Measurements from ENCODE around the gene SEL1L2.

Gene SEL1L2

DNA sequence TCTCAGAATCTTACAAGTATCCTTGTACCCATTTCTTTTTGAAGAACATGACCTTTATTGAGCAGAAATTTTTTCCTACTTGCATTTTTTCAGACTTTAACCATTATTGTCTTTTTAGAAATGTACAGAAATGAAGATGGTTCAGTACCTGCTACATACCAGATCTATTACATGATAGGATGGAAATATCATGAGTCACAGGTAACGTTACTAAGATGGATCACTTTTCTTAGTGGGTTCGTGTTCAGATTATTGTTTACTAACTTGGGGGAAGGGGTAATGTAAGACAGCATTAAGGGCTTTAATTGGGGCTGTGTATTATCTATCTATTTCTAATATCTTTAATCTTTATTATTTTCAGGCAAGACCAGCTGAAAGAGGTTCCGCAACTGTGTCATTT lies 173.7 kb downstream of the SEL1L2 start:
- no peak for DNase-seq (ENCODE audit: low read depth in 3 of 3)

DNA sequence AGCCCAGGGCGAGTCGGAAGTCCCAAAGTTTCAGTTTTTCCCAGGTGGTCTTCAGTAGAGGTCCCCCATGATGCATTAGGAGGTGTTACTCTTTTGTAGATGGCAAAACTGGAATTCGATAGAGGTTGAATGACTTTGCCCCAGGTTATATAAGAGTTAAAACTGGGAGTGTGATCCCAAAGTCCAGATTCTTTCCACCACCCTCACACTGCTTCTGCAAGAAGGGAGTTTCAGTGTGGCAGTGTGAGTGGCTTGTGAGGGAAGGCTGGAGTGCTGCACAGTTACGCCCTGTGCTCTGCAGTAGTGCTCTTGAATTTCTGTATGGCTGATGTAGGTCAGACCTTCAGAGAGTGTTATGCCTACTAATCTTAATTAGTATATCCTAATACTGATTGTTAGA lies 175.7 kb downstream of the SEL1L2 start:
- DNase-seq (ENCODE audit: low read depth in 3 of 3) = no peak

DNA sequence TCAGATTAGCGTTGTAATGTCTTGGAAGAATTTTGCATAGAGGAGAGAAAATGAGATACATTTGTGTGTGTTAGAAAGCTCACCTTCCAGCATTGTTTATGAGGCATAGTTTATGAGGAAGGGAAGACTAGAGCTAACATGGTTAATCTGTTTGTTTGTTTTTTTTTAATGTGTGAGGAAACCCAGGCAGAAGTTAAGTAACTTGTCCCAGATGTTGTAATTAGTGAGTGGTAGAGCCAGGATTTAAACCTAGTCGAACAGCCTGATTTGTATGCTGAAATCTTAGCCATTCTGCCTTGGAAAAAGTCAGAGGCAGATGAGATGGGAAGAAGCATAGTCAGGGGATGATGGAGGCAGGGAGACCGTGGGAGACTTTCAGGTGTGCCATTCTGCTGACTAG lies 176.5 kb downstream of the SEL1L2 start:
- DNase-seq (ENCODE audit: low read depth in 3 of 3) = no peak

DNA sequence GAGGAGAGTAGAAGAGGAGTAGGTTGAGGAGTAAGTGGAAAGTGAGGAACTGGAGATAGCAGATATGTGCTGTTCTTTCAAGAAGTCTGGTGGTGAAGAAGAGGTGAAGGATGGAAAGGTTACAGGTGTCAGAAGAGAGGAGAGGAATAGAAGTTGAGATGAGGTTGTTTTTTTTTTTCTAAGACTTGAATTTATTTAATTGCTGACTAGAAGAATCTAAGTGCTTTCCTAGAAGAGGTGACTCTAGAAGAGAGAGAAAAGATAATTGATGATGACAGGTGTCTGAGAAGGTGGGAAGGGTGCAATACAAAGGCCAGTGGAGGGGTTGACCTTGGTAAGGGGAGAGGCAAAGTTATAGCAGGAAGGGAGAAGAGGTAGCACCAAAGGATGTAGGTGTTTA lies 180.0 kb downstream of the SEL1L2 start:
- no peak for DNase-seq (ENCODE audit: low read depth in 3 of 3)

DNA sequence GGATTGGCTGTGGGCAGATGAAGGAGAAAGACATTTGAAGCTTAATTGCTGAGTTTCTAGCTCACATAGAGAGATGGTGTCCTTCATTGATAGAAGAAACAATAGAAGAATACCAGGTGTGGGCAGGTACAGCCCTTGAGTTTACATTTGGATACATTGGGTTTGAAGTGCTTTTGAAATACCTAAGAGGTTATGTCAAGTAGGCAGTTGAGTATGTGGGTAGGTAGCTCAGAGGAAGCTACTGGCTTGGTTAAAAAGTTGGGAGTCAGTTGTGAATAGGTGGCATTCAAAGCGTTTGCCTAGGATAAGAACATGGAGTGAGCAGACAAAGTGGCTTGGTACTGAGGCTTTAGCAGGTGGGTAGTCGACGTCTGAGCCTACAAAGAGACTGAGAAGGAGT lies 180.6 kb downstream of the SEL1L2 start:
- no peak for DNase-seq (ENCODE audit: low read depth in 3 of 3)

DNA sequence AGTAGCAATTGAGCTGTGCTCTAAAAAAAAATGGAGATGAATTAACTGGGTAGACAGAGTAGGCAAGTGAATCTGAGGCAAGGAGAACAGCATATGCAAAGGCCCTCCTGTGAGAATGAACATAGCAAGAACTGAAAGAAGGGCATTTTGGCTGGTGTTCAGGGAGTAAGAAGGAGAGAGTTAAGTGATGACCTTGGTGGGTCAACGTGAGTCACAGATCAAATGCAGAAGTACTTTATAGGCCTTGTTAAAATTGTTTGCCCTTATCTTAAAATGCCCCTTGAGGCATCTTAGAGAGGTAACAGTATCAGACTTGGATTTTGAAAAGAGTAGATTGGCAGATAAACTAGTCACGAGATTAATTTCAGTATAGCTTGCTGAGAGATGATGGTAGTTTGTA lies 181.0 kb downstream of the SEL1L2 start:
- no peak for DNase-seq (ENCODE audit: low read depth in 3 of 3)

DNA sequence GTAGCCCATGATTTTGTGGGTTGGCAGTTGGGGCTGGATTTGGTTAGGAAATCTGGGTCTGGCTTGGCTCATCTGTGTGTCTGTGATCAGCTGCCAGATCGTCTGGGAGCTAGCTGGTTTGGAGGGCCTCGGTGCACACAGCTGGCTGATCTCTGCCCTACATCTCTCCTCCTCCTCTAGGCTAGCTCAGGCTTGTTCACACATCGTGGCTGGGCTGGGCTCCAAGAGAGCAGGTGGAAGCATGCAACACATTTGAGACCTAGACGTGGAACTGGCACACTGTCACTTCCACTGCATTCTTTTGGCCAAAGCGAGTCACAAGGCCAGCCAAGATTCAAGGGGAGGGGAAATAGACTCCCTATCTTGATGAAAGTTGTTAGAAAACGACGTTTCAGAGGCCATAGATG lies 189.7 kb downstream of the SEL1L2 start:
- no peak for DNase-seq (ENCODE audit: low read depth in 3 of 3)

DNA sequence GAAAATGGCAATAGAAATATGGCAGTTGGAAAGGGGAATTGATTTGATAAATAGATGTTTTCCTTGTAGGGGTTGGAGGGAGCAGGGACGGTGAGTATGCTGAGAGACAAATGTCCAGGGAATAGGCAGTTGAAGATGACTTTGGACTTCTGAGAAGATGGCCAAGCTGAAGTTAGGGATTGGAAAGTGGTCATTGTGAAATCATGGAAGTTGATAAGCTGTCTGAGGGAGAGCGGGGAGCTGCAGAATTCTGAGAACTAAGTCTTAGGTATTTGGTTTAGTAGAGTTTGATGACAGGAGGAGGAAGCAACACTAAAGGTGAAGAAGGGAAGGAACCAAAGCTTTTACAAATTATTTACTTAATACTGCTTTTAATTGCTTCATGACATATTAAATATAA lies 190.4 kb downstream of the SEL1L2 start:
- DNase-seq (ENCODE audit: low read depth in 3 of 3) = no peak

All from stimulated activated CD4-positive, alpha-beta T cell treated with anti-CD3 and anti-CD28 coated beads, TNF-alpha, amount 100 ng/mL, for 48 hours (primary cell).